Colon (tissue), 2 donors: Measurements from ENCODE around the gene PI4K2A.
"Not testable (repeated sequence)": the region's sequence is repeated elsewhere in the genome, so short reads cannot be mapped to it uniquely, and the experiment has no call there.

ENCODE experiments used
- FAIRE-seq: peaks from 2 replicates; lab custom pipeline; 2012; peaks lifted over from hg19 to GRCh38; lab: Jason Lieb, UNC
- donor health status: control.
- donor health status: control.

PI4K2A gene

GRCh38 chr10:97675222-97675621, 34.8 kb downstream of the PI4K2A start:
- FAIRE-seq, result no peak

GRCh38 chr10:97676770-97677581, 36.5 kb downstream of the PI4K2A start:
- no peak for FAIRE-seq

- no peak for FAIRE-seq
Measured at GRCh38 chr10:97679594-97679993, 39.1 kb downstream of the PI4K2A start.

GRCh38 chr10:97682042-97682441, 41.6 kb downstream of the PI4K2A start:
- no peak for FAIRE-seq

- no peak for FAIRE-seq
Measured at GRCh38 chr10:97683556-97684367, 43.3 kb downstream of the PI4K2A start.

GRCh38 chr10:97684368-97684713, 43.9 kb downstream of the PI4K2A start:
- FAIRE-seq, result not testable (repeated sequence)

- no peak for FAIRE-seq
Measured at GRCh38 chr10:97684866-97685394, 44.5 kb downstream of the PI4K2A start.

GRCh38 chr10:97685395-97685958, 45.0 kb downstream of the PI4K2A start:
- no peak for FAIRE-seq

- no peak for FAIRE-seq
Measured at GRCh38 chr10:97686301-97686961, 46.0 kb downstream of the PI4K2A start.

- FAIRE-seq, result no peak
Measured at GRCh38 chr10:97686962-97687784, 46.7 kb downstream of the PI4K2A start, which contains the start of gene AVPI1. Gene AVPI1 (minus strand): TSS chr10:97687241. CDS start chr10:97679905, 7,336 bp downstream.

GRCh38 chr10:97687785-97688781, 47.6 kb downstream of the PI4K2A start:
- FAIRE-seq, result no peak

- no peak for FAIRE-seq
Measured at GRCh38 chr10:97689559-97690020, 49.1 kb downstream of the PI4K2A start.

- no peak for FAIRE-seq
Measured at GRCh38 chr10:97690133-97690532, 49.7 kb downstream of the PI4K2A start.

- FAIRE-seq, result not testable (repeated sequence)
Measured at GRCh38 chr10:97698072-97698655, 57.7 kb downstream of the PI4K2A start.

GRCh38 chr10:97701438-97702069, 61.1 kb downstream of the PI4K2A start:
- FAIRE-seq, result no peak

GRCh38 chr10:97703398-97704067, 63.1 kb downstream of the PI4K2A start:
- no peak for FAIRE-seq

- no peak for FAIRE-seq
Measured at GRCh38 chr10:97704341-97704740, 63.9 kb downstream of the PI4K2A start.

- FAIRE-seq, result no peak
Measured at GRCh38 chr10:97705006-97705670, 64.7 kb downstream of the PI4K2A start.
